ENCODE data around the gene ZCCHC14. TPM values are rescaled to one million over a fixed set of nuclear protein-coding genes. Genes with fewer than 3 reads are reported as not detected.
A peak's percentile ranks its signal among the peaks of the same experiment; 100 is the strongest.

The ZCCHC14 gene
- total and polyA plus RNA-seq, 10 donors = 1.6 to 18.3 (median 13.2) TPM

DNA sequence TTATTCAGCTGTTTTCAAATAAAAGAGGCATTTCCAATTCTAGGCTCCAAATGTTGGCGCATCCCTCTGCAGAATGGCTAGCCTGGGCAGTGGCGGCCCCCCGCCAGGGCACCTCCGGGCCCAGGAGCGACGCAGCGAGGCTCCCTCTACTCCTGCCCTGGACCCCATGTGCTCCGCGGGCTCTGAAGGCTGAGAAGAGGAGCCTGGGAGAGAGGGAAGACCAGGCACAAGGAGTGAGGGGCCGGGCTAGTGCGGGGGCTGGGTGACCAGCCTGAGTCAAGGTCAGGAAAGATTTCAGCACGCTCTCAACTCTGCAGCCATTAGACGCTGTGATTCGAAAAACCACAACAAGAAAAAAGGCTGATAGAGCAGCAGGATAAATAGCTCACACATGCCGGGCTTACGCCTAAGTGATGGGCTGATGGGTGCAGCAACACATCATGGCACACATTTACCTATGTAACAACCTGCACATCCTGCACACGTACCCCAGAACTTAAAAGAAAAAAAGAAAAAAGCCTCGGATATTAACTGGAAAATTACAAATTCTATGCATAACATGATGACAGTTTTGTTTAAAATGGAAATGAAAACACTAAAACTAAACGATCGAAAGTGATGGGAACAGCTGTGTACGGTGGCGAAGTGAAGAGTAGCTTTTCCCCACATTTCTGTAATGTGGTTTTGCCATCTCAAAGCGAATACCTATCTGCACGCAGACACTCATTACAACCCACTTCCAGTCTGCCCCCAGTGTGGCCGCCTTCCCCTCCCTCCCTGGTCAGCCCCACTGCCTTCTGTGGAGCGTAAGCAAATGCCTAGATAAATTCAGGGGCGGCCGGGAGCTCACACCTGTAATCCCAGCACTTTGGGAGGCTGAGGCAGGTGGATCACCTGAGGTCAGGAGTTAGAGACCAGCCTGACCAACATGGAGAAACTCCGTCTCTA, 56.3 kb downstream of the ZCCHC14 start:
- H3K4me1 ChIP-seq = peaks cover 14 to 26% (median 19%) of the 10 kb centered on the region in 6 donors
- H3K36me3 ChIP-seq = peaks cover 0 to 16% (median 7%) of the 10 kb centered on the region in 6 donors
- H3K27ac ChIP-seq = peak overlapping the region in 7 of 8 donors; percentile 11 to 72 (median 59)
- H3K4me3 ChIP-seq = peak overlapping the region in 1 of 8 donors; percentile 25
- H3K27me3 ChIP-seq (replicated peaks in 1 of 7) = peaks cover 0 to 8% (median 0%) of the 10 kb centered on the region in 7 donors
- TF ChIP-seq, protein P1, sequence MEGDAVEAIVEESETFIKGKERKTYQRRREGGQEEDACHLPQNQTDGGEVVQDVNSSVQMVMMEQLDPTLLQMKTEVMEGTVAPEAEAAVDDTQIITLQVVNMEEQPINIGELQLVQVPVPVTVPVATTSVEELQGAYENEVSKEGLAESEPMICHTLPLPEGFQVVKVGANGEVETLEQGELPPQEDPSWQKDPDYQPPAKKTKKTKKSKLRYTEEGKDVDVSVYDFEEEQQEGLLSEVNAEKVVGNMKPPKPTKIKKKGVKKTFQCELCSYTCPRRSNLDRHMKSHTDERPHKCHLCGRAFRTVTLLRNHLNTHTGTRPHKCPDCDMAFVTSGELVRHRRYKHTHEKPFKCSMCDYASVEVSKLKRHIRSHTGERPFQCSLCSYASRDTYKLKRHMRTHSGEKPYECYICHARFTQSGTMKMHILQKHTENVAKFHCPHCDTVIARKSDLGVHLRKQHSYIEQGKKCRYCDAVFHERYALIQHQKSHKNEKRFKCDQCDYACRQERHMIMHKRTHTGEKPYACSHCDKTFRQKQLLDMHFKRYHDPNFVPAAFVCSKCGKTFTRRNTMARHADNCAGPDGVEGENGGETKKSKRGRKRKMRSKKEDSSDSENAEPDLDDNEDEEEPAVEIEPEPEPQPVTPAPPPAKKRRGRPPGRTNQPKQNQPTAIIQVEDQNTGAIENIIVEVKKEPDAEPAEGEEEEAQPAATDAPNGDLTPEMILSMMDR (IDR thresholded peaks at IDR 0.05 in 8 of 11, conservative IDR thresholded peaks at IDR 0.05 in 3 of 11) = no peak
- no peak for TF ChIP-seq POLR2A (IDR thresholded peaks at IDR 0.05)
- intact Hi-C loops (cut with DNase I; ENCODE audit: low total_unique reads) = no loop called here
- DNase-seq = no peak
- H3K9me3 ChIP-seq = no peaks in the 10 kb centered on the region
- WGBS, 5 donors = 52 to 68% (median 61%) methylated on average over 27 to 29 of the region's 29 CpGs

DNA sequence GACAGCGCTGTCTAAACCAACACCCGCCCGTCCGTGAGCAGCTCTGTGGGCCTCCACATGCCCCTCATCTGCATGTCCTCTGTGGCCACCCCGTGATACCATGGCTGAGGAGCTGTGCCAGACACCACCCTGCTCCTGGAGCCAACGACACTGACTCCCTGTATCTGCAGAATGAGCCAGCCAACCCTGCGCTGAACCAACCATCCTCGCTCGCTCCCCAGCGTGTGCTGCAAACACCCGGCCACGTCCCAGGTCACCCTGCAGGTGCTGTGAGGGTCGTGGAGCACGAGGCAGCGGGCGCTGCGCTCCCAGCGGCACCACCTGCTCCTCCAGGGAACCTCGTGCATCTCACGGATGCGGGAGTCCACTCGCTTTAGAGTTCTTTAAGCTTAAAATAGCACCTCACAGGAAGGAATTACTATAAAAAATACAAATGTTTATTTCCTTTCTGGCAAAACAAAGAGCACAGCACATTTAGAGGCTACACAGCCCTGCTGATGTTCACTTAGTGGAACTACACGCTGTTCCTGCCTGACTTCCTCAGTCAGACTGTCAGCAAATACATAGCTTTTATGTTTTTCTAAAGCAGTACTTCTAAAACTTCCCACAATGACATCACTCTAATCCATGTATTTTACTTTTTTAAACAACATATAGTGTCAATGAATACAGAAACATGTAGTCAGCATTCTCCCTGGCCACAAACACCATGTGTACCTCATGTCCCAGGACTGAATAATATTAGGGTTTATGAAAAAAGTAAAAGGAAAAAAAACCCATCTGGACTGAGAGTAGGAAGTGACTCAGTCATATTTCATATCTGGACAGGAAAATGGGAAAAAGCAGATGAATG, 57.2 kb downstream of the ZCCHC14 start:
- Histone ChIP-seq H3K27me3 (replicated peaks in 1 of 7) (peaks cover 0 to 8% (median 0%) of the 10 kb centered on the region in 7 donors), H3K27ac (peak overlapping the region in 7 of 8 donors; percentile 11 to 72 (median 59)), H3K36me3 (peaks cover 0 to 18% (median 8%) of the 10 kb centered on the region in 6 donors), H3K4me3 (peak overlapping the region in 1 of 8 donors; percentile 25), H3K4me1 (peaks cover 14 to 26% (median 19%) of the 10 kb centered on the region in 6 donors), H3K9me3 (no peaks in the 10 kb centered on the region)
- no peak for DNase-seq
- WGBS, 5 donors = 28 to 42% (median 30%) methylated on average over 20 to 23 of the region's 23 CpGs
- TF ChIP-seq, protein P1 (IDR thresholded peaks at IDR 0.05 in 8 of 11, conservative IDR thresholded peaks at IDR 0.05 in 3 of 11) = peak in 1 of 11 experiments; percentile 5
- TF ChIP-seq POLR2A (IDR thresholded peaks at IDR 0.05) (no peak), POLR2AphosphoS5 (IDR thresholded peaks at IDR 0.05) (peak; percentile 48 to 68 (median 65))
- intact Hi-C loops (cut with DNase I; ENCODE audit: low total_unique reads) = no loop called here

DNA sequence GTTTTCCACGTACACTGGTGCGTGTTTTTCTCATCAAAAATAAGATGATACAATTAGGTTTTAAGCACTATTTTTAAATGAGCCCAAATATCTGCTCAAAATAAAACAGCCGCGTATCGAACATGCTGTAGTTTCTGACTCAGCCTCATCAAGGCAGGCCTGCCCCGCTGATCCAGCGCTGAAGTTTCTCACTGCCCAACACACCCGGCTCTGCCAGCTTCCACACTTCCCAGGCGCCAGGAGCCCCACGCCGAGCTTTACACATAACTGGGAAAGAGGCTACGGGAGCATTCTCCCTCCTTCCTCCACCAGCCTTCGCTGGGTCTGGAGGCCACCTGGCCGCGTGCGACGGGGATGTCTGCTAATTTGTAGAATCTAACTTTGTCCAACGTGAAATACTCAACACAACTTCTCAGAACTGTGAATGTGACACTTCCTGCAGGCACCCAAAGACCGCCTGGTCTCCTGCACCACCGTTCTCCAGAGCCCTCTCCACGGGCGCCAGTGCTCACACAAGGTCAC, 58.6 kb downstream of the ZCCHC14 start:
- Histone ChIP-seq H3K4me1 (peaks cover 14 to 26% (median 19%) of the 10 kb centered on the region in 6 donors), H3K27me3 (replicated peaks in 1 of 7) (peaks cover 0 to 8% (median 0%) of the 10 kb centered on the region in 7 donors), H3K4me3 (no peak overlapping the region), H3K9me3 (no peaks in the 10 kb centered on the region), H3K36me3 (peaks cover 0 to 30% (median 9%) of the 10 kb centered on the region in 6 donors), H3K27ac (no peak overlapping the region)
- intact Hi-C loops (cut with DNase I; ENCODE audit: low total_unique reads) = no loop called here
- no peak for DNase-seq
- no peak for TF ChIP-seq POLR2AphosphoS5 (IDR thresholded peaks at IDR 0.05)
- no peak for TF ChIP-seq POLR2A (IDR thresholded peaks at IDR 0.05)
- WGBS, 5 donors = 91 to 97% (median 94%) methylated on average over 22 of the region's 22 CpGs

DNA sequence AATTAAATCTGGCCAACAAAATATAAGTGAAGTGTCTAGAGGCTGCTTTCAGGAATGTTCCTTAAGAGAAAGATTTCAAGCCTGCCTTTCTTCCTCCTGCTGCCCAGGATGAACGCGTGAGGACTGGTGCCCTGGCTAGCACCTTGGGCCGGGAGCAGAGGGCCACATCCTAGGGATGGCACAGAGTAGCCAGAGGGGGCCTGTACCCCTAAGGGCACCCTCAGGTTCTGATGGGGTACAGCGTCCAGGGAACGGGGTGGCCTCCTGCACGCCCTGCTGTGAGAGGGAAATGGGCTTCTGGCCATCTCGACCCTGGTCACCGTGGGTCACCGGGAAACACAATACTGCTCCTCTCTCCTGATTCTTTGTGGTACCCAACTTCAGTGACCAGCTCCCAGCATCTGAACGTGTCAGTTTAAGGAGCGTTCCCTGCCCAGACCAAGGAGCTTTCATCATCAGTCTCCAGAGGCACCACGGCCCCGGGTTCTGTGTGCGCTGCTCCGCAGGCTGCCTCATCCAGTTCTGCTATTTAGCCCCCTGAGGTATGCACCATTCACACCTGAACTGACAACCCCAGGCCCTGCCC, 60.4 kb downstream of the ZCCHC14 start:
- 93 to 96% (median 95%) methylated on average over 14 to 15 of the region's 15 CpGs for WGBS, 5 donors
- no peak for DNase-seq
- H3K4me3 ChIP-seq = no peak overlapping the region
- peaks cover 0 to 39% (median 12%) of the 10 kb centered on the region in 6 donors for H3K36me3 ChIP-seq
- H3K4me1 ChIP-seq = peaks cover 14 to 26% (median 19%) of the 10 kb centered on the region in 6 donors
- no peaks in the 10 kb centered on the region for H3K9me3 ChIP-seq
- no peak overlapping the region for H3K27ac ChIP-seq
- no peak for TF ChIP-seq POLR2A (IDR thresholded peaks at IDR 0.05)
- no peak for TF ChIP-seq POLR2AphosphoS5 (IDR thresholded peaks at IDR 0.05)
- TF ChIP-seq, protein P1 (IDR thresholded peaks at IDR 0.05 in 8 of 11, conservative IDR thresholded peaks at IDR 0.05 in 3 of 11) = no peak
- H3K27me3 ChIP-seq (replicated peaks in 1 of 7) = peaks cover 0 to 8% (median 0%) of the 10 kb centered on the region in 7 donors
- intact Hi-C loops (cut with DNase I; ENCODE audit: low total_unique reads) = no loop called here

Data from spleen (tissue), 11 donors.